ENCODE results near the gene PTGS1.

Gene PTGS1

DNA sequence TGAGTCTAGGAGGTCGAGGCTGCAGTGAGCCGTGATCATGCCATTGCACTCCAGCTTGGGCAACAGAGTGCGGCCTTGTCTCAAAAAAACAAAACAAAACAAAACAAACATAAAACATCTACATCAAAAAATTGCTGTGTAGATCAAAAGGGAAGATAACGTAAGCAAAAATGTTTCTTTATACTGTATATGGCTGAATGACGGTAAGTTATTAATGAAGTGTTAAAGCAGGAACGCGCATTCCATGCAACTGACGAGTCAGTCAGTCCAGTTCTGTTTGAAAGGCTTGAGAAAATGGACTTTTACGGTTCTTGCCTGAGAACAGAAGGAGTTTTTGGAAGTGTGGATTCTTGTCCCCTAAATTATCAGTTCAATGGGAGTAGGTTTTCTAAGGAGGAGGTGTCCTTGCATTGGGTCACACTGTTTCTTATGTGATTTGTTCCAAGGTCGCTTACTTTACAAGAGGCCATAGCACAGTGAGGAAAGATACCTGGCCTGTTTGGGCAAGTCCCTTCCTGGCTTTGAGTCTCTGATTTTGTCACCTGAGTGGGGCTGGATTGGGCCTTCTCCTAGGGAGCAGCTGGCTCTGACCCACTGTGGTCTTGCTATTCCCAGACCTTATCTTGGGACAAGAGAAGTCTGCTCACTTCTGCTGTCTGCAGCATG lies 6.6 kb upstream of the PTGS1 start:
- ChIA-PET CTCF (interaction anchor here (0.9 to 2.0 kb wide), 2 partner anchors 14 to 241 kb away, joined by 3 to 15 read pairs; no protein-coding TSS in a partner anchor), POLR2A (no interaction called here)
- Histone ChIP-seq H3K4me3 (ENCODE audit: low read depth, low read length) (no peak overlapping the region), H3K36me3 (ENCODE audit: control insufficient read depth in 2 of 2, insufficient read depth in 1 of 2, low read length in 2 of 2) (no peaks in the 10 kb centered on the region), H3K9me3 (ENCODE audit: control insufficient read depth, insufficient read depth, low read depth, low read length) (no peaks in the 10 kb centered on the region), H3K4me1 (ENCODE audit: control insufficient read depth, insufficient read depth, low read length) (no peaks in the 10 kb centered on the region), H3K27ac (ENCODE audit: extremely low read depth, low read depth, low read length) (no peak overlapping the region)
- TF ChIP-seq KLF16 (tag by site-specific recombination; IDR thresholded peaks at IDR 0.05) (no peak), GLIS2 (tag by site-specific recombination; IDR thresholded peaks at IDR 0.05) (no peak), ZNF184 (tag by site-specific recombination; IDR thresholded peaks at IDR 0.05) (no peak), ZNF521 (tag by site-specific recombination; IDR thresholded peaks at IDR 0.05) (no peak), ZNF621 (tag by site-specific recombination; IDR thresholded peaks at IDR 0.05) (no peak), ZNF549 (tag by site-specific recombination; IDR thresholded peaks at IDR 0.05) (no peak), ZNF791 (tag by site-specific recombination; IDR thresholded peaks at IDR 0.05) (no peak), FEZF1 (tag by site-specific recombination; IDR thresholded peaks at IDR 0.05) (no peak), ZNF768 (tag by site-specific recombination; IDR thresholded peaks at IDR 0.05) (no peak), ZNF239 (tag by site-specific recombination; IDR thresholded peaks at IDR 0.05) (no peak), REPIN1 (tag by site-specific recombination; IDR thresholded peaks at IDR 0.05; ENCODE audit: low read depth) (no peak)
- TF ChIP-seq, protein P1, sequence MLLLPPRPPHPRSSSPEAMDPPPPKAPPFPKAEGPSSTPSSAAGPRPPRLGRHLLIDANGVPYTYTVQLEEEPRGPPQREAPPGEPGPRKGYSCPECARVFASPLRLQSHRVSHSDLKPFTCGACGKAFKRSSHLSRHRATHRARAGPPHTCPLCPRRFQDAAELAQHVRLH (tag by site-specific recombination; IDR thresholded peaks at IDR 0.05): no peak
- TF ChIP-seq, protein P2, sequence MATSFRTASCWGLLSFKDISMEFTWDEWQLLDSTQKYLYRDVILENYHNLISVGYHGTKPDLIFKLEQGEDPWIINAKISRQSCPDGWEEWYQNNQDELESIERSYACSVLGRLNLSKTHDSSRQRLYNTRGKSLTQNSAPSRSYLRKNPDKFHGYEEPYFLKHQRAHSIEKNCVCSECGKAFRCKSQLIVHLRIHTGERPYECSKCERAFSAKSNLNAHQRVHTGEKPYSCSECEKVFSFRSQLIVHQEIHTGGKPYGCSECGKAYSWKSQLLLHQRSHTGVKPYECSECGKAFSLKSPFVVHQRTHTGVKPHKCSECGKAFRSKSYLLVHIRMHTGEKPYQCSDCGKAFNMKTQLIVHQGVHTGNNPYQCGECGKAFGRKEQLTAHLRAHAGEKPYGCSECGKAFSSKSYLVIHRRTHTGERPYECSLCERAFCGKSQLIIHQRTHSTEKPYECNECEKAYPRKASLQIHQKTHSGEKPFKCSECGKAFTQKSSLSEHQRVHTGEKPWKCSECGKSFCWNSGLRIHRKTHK (tag by site-specific recombination; IDR thresholded peaks at IDR 0.05): no peak
- TF ChIP-seq, protein P3, sequence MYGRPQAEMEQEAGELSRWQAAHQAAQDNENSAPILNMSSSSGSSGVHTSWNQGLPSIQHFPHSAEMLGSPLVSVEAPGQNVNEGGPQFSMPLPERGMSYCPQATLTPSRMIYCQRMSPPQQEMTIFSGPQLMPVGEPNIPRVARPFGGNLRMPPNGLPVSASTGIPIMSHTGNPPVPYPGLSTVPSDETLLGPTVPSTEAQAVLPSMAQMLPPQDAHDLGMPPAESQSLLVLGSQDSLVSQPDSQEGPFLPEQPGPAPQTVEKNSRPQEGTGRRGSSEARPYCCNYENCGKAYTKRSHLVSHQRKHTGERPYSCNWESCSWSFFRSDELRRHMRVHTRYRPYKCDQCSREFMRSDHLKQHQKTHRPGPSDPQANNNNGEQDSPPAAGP (tag by site-specific recombination; IDR thresholded peaks at IDR 0.05): no peak
- TF ChIP-seq, protein P4, sequence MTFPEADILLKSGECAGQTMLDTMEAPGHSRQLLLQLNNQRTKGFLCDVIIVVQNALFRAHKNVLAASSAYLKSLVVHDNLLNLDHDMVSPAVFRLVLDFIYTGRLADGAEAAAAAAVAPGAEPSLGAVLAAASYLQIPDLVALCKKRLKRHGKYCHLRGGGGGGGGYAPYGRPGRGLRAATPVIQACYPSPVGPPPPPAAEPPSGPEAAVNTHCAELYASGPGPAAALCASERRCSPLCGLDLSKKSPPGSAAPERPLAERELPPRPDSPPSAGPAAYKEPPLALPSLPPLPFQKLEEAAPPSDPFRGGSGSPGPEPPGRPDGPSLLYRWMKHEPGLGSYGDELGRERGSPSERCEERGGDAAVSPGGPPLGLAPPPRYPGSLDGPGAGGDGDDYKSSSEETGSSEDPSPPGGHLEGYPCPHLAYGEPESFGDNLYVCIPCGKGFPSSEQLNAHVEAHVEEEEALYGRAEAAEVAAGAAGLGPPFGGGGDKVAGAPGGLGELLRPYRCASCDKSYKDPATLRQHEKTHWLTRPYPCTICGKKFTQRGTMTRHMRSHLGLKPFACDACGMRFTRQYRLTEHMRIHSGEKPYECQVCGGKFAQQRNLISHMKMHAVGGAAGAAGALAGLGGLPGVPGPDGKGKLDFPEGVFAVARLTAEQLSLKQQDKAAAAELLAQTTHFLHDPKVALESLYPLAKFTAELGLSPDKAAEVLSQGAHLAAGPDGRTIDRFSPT (tag by site-specific recombination; IDR thresholded peaks at IDR 0.05): no peak
- TF ChIP-seq, protein P5, sequence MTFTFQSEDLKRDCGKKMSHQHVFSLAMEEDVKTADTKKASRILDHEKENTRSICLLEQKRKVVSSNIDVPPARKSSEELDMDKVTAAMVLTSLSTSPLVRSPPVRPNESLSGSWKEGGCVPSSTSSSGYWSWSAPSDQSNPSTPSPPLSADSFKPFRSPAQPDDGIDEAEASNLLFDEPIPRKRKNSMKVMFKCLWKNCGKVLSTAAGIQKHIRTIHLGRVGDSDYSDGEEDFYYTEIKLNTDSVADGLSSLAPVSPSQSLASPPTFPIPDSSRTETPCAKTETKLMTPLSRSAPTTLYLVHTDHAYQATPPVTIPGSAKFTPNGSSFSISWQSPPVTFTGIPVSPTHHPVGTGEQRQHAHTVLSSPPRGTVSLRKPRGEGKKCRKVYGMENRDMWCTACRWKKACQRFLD (tag by site-specific recombination; IDR thresholded peaks at IDR 0.05): no peak

DNA sequence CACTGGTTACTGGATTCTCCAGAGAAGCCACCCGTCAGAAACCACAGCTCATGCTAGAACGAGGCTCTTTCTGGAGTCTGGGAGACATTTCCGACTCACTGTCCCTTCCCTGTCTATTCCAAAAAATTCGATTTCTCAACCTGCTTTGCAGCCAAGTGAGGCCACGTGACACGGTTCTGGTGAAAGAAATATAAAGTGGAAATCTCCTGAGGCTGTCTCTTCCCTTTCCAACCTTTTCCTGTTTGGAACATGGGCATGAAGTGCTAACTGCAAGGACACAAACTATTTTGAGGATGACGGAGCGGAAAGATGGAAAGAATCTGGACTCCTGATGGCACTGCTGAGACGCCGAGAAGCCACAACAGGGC lies 6.1 kb upstream of the PTGS1 start:
- H3K36me3 ChIP-seq (ENCODE audit: control insufficient read depth in 2 of 2, insufficient read depth in 1 of 2, low read length in 2 of 2): no peaks in the 10 kb centered on the region
- no peak overlapping the region for H3K4me3 ChIP-seq (ENCODE audit: low read depth, low read length)
- CTCF ChIA-PET: interaction anchor here (0.9 to 1.2 kb wide), 2 partner anchors 14 to 242 kb away, joined by 3 to 9 read pairs; no protein-coding TSS in a partner anchor
- H3K27ac ChIP-seq (ENCODE audit: extremely low read depth, low read depth, low read length): no peak overlapping the region
- H3K4me1 ChIP-seq (ENCODE audit: control insufficient read depth, insufficient read depth, low read length): no peaks in the 10 kb centered on the region
- no peaks in the 10 kb centered on the region for H3K9me3 ChIP-seq (ENCODE audit: control insufficient read depth, insufficient read depth, low read depth, low read length)
- POLR2A ChIA-PET: no interaction called here
- TF ChIP-seq ZNF132 (tag by site-specific recombination; IDR thresholded peaks at IDR 0.05; ENCODE audit: borderline replicate concordance) (no peak), ZNF433 (tag by site-specific recombination; IDR thresholded peaks at IDR 0.05; ENCODE audit: low read depth) (no peak), ZNF785 (tag by site-specific recombination; IDR thresholded peaks at IDR 0.05) (no peak), PRDM1 (tag by site-specific recombination; IDR thresholded peaks at IDR 0.05) (no peak), ZNF214 (tag by site-specific recombination; IDR thresholded peaks at IDR 0.05; ENCODE audit: borderline replicate concordance) (no peak)
- TF ChIP-seq, protein P6, sequence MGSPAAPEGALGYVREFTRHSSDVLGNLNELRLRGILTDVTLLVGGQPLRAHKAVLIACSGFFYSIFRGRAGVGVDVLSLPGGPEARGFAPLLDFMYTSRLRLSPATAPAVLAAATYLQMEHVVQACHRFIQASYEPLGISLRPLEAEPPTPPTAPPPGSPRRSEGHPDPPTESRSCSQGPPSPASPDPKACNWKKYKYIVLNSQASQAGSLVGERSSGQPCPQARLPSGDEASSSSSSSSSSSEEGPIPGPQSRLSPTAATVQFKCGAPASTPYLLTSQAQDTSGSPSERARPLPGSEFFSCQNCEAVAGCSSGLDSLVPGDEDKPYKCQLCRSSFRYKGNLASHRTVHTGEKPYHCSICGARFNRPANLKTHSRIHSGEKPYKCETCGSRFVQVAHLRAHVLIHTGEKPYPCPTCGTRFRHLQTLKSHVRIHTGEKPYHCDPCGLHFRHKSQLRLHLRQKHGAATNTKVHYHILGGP (tag by site-specific recombination; IDR thresholded peaks at IDR 0.05): no peak
- TF ChIP-seq, protein P7, sequence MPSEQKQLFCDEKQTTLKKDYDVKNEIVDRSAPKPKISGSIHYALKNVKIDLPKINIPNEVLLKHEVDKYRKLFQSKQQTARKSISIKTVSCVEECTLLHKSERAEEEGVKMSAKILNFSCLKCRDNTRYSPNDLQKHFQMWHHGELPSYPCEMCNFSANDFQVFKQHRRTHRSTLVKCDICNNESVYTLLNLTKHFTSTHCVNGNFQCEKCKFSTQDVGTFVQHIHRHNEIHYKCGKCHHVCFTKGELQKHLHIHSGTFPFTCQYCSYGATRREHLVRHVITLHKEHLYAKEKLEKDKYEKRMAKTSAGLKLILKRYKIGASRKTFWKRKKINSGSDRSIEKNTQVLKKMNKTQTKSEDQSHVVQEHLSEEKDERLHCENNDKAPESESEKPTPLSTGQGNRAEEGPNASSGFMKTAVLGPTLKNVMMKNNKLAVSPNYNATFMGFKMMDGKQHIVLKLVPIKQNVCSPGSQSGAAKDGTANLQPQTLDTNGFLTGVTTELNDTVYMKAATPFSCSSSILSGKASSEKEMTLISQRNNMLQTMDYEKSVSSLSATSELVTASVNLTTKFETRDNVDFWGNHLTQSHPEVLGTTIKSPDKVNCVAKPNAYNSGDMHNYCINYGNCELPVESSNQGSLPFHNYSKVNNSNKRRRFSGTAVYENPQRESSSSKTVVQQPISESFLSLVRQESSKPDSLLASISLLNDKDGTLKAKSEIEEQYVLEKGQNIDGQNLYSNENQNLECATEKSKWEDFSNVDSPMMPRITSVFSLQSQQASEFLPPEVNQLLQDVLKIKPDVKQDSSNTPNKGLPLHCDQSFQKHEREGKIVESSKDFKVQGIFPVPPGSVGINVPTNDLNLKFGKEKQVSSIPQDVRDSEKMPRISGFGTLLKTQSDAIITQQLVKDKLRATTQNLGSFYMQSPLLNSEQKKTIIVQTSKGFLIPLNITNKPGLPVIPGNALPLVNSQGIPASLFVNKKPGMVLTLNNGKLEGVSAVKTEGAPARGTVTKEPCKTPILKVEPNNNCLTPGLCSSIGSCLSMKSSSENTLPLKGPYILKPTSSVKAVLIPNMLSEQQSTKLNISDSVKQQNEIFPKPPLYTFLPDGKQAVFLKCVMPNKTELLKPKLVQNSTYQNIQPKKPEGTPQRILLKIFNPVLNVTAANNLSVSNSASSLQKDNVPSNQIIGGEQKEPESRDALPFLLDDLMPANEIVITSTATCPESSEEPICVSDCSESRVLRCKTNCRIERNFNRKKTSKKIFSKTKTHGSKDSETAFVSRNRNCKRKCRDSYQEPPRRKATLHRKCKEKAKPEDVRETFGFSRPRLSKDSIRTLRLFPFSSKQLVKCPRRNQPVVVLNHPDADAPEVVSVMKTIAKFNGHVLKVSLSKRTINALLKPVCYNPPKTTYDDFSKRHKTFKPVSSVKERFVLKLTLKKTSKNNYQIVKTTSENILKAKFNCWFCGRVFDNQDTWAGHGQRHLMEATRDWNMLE (tag by site-specific recombination; conservative IDR thresholded peaks at IDR 0.05; ENCODE audit: low read depth): no peak
